Dermis blood vessel endothelial cell (primary cell): ENCODE results near the gene STRN. TPM values are rescaled to one million over a fixed set of nuclear protein-coding genes. Genes with fewer than 3 reads are reported as not detected.
"Not testable (repeated sequence)": the region's sequence is repeated elsewhere in the genome, so short reads cannot be mapped to it uniquely, and the experiment has no call there.

Experiments
- DNase-seq: peaks from one replicate; pipeline ENCODE4 v3.0.0; 2010
- total RNA-seq: library from RNA; depleted of rRNA; stranded (reverse); fragments of >200 nt; gene quantifications from 2 replicates; pipeline ENCODE4 v1.2.3, GENCODE V29; 2014

Gene STRN
- total RNA-seq, 1 donor from 2014 or later: 24.7 TPM

GRCh38 chr2:36963734-36964133, 2.6 kb downstream of the STRN start:
- no peak for DNase-seq

- no peak for DNase-seq
Measured at GRCh38 chr2:36963106-36963505, 3.2 kb downstream of the STRN start.

- no peak for DNase-seq
Measured at GRCh38 chr2:36960773-36961172, 5.6 kb downstream of the STRN start.

GRCh38 chr2:36960005-36960675, 6.2 kb downstream of the STRN start:
- no peak for DNase-seq

- DNase-seq: no peak
Measured at GRCh38 chr2:36954977-36955607, 11.2 kb downstream of the STRN start.

- no peak for DNase-seq
Measured at GRCh38 chr2:36952748-36953197, 13.6 kb downstream of the STRN start.

GRCh38 chr2:36951574-36951973, 14.8 kb downstream of the STRN start:
- DNase-seq: peak; percentile 52

GRCh38 chr2:36951027-36951518, 15.3 kb downstream of the STRN start:
- peak; percentile 25 for DNase-seq

GRCh38 chr2:36949845-36950244, 16.5 kb downstream of the STRN start:
- no peak for DNase-seq

GRCh38 chr2:36945240-36945639, 21.1 kb downstream of the STRN start:
- not testable (repeated sequence) for DNase-seq

- DNase-seq: no peak
Measured at GRCh38 chr2:36941867-36942266, 24.5 kb downstream of the STRN start.

GRCh38 chr2:36936526-36936925, 29.8 kb downstream of the STRN start:
- not testable (repeated sequence) for DNase-seq

GRCh38 chr2:36931688-36932087, 34.6 kb downstream of the STRN start:
- not testable (repeated sequence) for DNase-seq

- peak; percentile 21 for DNase-seq
Measured at GRCh38 chr2:36930787-36931410, 35.4 kb downstream of the STRN start.

- peak; percentile 61 for DNase-seq
Measured at GRCh38 chr2:36926175-36927132, 39.9 kb downstream of the STRN start.

- DNase-seq: not testable (repeated sequence)
Measured at GRCh38 chr2:36922629-36923028, 43.7 kb downstream of the STRN start.

GRCh38 chr2:36921984-36922383, 44.4 kb downstream of the STRN start:
- no peak for DNase-seq

- no peak for DNase-seq
Measured at GRCh38 chr2:36919041-36919837, 47.1 kb downstream of the STRN start.

- DNase-seq: peak; percentile 12
Measured at GRCh38 chr2:36918307-36918706, 48.0 kb downstream of the STRN start.

- DNase-seq: no peak
Measured at GRCh38 chr2:36915627-36916026, 50.7 kb downstream of the STRN start.

GRCh38 chr2:36912695-36913094, 53.6 kb downstream of the STRN start:
- no peak for DNase-seq

- no peak for DNase-seq
Measured at GRCh38 chr2:36911012-36911411, 55.3 kb downstream of the STRN start.
